B cell (primary cell): Measurements from ENCODE around the gene RNF224.

Source experiments
- EZH2 ChIP-seq: IDR thresholded peaks from 2 replicates; pipeline ENCODE4 v1.6.1; 2012; ENCODE audit warnings: borderline replicate concordance, low read depth, mild to moderate bottlenecking, moderate library complexity, low read length; ENCODE audit not compliant: insufficient read depth, poor library complexity, severe bottlenecking
- TF ChIP-seq, protein P1 (sequence below): fragments of 200-600 bp; IDR thresholded peaks from one replicate; pipeline ENCODE4 v1.8.0; 2022; ENCODE audit warnings: antibody characterized with exemption, mild to moderate bottlenecking

- no peak for TF ChIP-seq EZH2
- TF ChIP-seq, protein P1, sequence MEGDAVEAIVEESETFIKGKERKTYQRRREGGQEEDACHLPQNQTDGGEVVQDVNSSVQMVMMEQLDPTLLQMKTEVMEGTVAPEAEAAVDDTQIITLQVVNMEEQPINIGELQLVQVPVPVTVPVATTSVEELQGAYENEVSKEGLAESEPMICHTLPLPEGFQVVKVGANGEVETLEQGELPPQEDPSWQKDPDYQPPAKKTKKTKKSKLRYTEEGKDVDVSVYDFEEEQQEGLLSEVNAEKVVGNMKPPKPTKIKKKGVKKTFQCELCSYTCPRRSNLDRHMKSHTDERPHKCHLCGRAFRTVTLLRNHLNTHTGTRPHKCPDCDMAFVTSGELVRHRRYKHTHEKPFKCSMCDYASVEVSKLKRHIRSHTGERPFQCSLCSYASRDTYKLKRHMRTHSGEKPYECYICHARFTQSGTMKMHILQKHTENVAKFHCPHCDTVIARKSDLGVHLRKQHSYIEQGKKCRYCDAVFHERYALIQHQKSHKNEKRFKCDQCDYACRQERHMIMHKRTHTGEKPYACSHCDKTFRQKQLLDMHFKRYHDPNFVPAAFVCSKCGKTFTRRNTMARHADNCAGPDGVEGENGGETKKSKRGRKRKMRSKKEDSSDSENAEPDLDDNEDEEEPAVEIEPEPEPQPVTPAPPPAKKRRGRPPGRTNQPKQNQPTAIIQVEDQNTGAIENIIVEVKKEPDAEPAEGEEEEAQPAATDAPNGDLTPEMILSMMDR: no peak
These were observed 32.9 kb upstream of the RNF224 start for GRCh38 chr9:137194388-137194787.
